Measurements from ENCODE around the gene LTO1. TPM values are rescaled to one million over a fixed set of nuclear protein-coding genes. Genes with fewer than 3 reads are reported as not detected.

The LTO1 gene
- total RNA-seq, 1 experiment from 2014 or later = 37.5 TPM

DNA sequence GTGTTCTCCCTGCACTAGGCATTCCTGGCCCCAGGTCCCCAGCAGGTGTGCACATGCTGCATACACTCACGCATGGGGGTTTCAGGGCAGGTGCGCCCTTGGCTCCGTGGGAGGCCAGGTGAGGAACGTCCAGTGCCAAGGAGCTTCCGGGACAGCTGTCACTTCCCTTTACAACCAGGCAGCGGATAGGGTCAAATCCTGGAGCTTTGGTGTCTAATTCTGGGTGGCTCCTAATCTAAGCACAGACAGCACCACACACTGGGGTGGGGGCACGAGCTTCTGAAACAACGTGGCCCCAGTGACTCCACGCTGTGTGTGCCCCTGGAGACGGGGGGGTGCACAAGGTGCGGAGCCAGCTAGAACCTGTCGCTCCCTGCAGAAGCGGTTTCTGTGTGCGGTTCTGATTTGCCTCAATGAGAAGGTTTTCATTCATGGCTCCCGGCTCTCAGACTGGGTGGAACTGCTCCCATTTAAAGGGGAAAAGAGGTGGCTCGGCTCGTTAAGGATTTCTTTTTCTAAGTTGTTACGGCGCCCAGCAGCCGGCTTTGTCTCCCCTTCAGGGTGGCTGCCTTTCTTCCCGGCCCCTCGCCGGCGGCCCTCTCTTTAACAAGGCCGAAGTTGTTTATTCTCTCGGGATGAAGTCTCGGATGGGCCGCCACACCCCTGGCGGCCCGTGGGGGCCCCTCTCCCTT is 29.2 kb downstream of the LTO1 start:
- Histone ChIP-seq H3K4me2 (ENCODE audit: low read length) (peak overlapping the region; percentile 96), H3K9ac (ENCODE audit: low read length) (no peak overlapping the region)
- ATAC-seq = no peak

DNA sequence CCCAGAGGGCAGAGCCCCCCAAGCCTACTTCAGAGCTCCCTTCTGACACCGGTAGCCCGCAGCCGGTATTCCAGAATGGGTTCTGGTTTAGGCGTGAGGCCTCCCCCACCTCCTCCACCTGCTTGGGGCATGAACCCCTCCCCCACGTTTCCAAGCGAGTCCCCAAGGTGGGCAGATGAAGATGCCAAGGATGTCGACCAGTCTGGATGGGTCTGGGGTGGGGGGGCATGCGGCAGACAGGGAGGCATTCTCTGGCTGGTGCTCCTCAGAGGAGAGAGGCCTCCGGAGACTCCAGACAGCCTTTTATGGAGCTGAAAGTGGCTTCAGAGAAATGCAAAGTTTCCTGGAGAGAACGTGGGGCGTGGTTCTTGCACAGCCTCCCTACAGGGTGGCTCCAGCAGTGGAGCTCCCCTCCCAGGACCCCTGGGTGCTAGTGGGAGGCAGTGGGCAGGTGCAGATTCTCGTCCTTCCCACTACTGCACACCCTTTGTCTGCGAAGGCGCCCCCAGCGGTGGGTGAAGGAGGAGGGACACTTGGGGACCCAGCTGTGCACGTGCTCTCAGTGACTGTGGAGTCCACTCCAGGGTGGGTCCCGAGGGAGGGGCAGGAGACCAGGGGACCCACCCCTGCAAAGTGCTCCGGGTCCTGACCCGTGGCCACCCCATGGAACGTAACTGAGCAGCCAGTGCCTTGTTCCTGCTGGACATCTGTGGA is 30.0 kb downstream of the LTO1 start:
- ChIA-PET CTCF (interaction anchor here (0.8 kb wide), 1 partner anchor 351 kb away, joined by 3 read pairs; the partner anchor contains the start of gene MYEOV), POLR2A (ENCODE audit: unreplicated experiment) (interaction anchor here (0.5 to 0.6 kb wide), 2 partner anchors 347 to 364 kb away, joined by 4 read pairs; no protein-coding TSS in a partner anchor)
- TF ChIP-seq, protein P1, sequence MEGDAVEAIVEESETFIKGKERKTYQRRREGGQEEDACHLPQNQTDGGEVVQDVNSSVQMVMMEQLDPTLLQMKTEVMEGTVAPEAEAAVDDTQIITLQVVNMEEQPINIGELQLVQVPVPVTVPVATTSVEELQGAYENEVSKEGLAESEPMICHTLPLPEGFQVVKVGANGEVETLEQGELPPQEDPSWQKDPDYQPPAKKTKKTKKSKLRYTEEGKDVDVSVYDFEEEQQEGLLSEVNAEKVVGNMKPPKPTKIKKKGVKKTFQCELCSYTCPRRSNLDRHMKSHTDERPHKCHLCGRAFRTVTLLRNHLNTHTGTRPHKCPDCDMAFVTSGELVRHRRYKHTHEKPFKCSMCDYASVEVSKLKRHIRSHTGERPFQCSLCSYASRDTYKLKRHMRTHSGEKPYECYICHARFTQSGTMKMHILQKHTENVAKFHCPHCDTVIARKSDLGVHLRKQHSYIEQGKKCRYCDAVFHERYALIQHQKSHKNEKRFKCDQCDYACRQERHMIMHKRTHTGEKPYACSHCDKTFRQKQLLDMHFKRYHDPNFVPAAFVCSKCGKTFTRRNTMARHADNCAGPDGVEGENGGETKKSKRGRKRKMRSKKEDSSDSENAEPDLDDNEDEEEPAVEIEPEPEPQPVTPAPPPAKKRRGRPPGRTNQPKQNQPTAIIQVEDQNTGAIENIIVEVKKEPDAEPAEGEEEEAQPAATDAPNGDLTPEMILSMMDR (conservative IDR thresholded peaks at IDR 0.05; ENCODE audit: low read depth, low read length) = 0 out of 2 replicates have a peak, but pooled peaks have one; percentile 11
- TF ChIP-seq EZH2 (IDR thresholded peaks at IDR 0.05; ENCODE audit: low read length, unreplicated experiment) = no peak
- intact Hi-C loops (cut with micrococcal nuclease) = no loop called here
- Histone ChIP-seq H3K4me2 (ENCODE audit: low read length) (peak overlapping the region; percentile 96), H3K27ac (ENCODE audit: low read length) (peak overlapping the region; percentile 84), H3K9me2 (replicated peaks; ENCODE audit: low read length) (no peaks in the 10 kb centered on the region), H3K79me2 (ENCODE audit: low read length) (peaks cover 99% of the 10 kb centered on the region), H3K4me1 (ENCODE audit: insufficient read depth, low read length) (peaks cover 53% of the 10 kb centered on the region), H3K9ac (ENCODE audit: low read length) (peak overlapping the region; percentile 97), H3K9me3 (ENCODE audit: low read length) (no peaks in the 10 kb centered on the region), H3K4me3 (ENCODE audit: low read length) (peak overlapping the region; percentile 99), H3K36me3 (ENCODE audit: low read depth, low read length) (peaks cover 74% of the 10 kb centered on the region), H3K27me3 (ENCODE audit: low read length) (no peaks in the 10 kb centered on the region), H3F3A (ENCODE audit: low read length, unreplicated experiment) (peaks cover 34% of the 10 kb centered on the region), H4K20me1 (ENCODE audit: low read length) (peaks cover 86% of the 10 kb centered on the region), H2AFZ (ENCODE audit: low read length) (no peak overlapping the region)
- DNase-seq = peak; percentile 16
- ATAC-seq = no peak
- BruUV-seq (replicated peaks) = no TSS peak

More for the DNA sequence above, 29.2 kb downstream of the LTO1 start:
- Histone ChIP-seq H3K4me3 (ENCODE audit: low read length) (no peak overlapping the region), H2AFZ (ENCODE audit: low read length) (no peak overlapping the region), H3K79me2 (ENCODE audit: low read length) (peaks cover 96% of the 10 kb centered on the region), H4K20me1 (ENCODE audit: low read length) (peaks cover 93% of the 10 kb centered on the region), H3K4me1 (ENCODE audit: insufficient read depth, low read length) (peaks cover 59% of the 10 kb centered on the region), H3K27me3 (ENCODE audit: low read length) (no peaks in the 10 kb centered on the region), H3K27ac (ENCODE audit: low read length) (peak overlapping the region; percentile 84; the same call in 1 of the 2 replicates), H3K9me2 (replicated peaks; ENCODE audit: low read length) (no peaks in the 10 kb centered on the region), H3K9me3 (ENCODE audit: low read length) (no peaks in the 10 kb centered on the region), H3F3A (ENCODE audit: low read length, unreplicated experiment) (peaks cover 36% of the 10 kb centered on the region), H3K36me3 (ENCODE audit: low read depth, low read length) (peaks cover 81% of the 10 kb centered on the region)
- intact Hi-C loops (cut with micrococcal nuclease) = no loop called here
- ChIA-PET CTCF (no interaction called here), POLR2A (ENCODE audit: unreplicated experiment) (interaction anchor here (0.6 kb wide), 2 partner anchors 10 to 348 kb away, joined by 3 to 4 read pairs; no protein-coding TSS in a partner anchor)
- TF ChIP-seq EZH2phosphoT487 (IDR thresholded peaks at IDR 0.05; ENCODE audit: borderline replicate concordance, low read length) = no peak
- TF ChIP-seq, protein P1 (conservative IDR thresholded peaks at IDR 0.05; ENCODE audit: low read depth, low read length) = no peak
- no peak for TF ChIP-seq EZH2 (IDR thresholded peaks at IDR 0.05; ENCODE audit: low read length, unreplicated experiment)
- no peak for DNase-seq
- no TSS peak for BruUV-seq (replicated peaks)

Data from PC-3 (cell line).